OCI-M2 (cell line): ENCODE measurements around the gene CDK5RAP1.

Source experiments
- DNase-seq: peaks from one replicate; lab custom pipeline; 2025; ENCODE audit not compliant: unreplicated experiment; lab: John Stamatoyannopoulos, UW

The CDK5RAP1 gene

DNA sequence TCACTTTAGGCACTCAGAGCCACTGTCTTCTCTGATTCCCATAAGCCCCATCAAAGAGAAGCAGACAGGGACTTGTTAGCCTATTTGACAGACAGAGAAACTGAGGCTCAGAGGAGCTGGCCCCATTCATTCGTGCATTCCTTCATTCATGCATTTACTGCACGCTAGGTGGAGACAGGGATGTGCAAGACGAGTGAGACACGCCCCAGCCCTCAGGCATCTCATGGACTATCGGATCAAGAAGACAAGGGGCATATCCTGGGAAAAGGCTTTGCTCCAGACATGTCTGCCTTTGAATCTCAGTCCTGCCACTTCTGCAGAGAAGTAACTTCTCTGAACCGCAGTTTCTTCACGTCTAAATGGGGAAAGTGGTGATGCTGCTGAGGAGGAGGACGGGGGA, 64.2 kb downstream of the CDK5RAP1 start:
- no peak for DNase-seq

DNA sequence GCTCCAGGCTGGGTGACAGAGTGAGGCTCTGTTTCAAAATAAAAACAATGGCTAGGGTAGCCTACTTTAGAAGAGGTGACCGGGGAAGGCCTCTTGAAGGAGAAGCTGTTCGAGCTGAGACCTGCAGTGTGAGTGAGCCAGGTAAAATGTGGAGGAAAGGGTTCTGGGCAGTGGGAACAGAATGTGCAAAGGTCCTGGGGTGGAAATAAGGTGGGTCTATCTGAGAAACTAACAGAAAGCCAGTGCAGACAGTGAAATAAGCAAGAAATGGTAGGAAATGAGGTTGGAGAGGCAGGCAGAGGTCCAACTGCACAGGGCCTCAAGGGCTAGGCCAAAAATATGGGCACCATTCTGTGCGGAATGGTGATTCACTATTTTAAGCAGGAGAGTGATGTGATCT, 64.9 kb downstream of the CDK5RAP1 start:
- no peak for DNase-seq

DNA sequence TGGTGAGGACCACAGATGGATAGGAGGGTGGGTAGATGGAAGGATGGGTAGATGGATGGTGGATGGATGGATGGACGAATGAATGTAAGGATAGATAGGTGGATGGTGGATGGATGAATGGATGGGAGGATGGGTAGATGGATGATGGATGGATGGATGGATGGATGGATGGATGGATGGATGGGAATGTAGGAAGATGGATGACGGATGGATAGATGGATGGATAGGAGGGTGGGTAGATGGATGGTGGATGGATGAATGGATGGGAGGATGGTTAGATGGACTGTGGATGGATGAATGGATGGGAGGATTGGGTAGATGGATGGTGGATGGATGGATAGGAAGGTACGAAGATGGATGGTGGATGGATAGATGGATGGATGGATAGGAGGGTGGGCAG, 67.2 kb downstream of the CDK5RAP1 start:
- no peak for DNase-seq

DNA sequence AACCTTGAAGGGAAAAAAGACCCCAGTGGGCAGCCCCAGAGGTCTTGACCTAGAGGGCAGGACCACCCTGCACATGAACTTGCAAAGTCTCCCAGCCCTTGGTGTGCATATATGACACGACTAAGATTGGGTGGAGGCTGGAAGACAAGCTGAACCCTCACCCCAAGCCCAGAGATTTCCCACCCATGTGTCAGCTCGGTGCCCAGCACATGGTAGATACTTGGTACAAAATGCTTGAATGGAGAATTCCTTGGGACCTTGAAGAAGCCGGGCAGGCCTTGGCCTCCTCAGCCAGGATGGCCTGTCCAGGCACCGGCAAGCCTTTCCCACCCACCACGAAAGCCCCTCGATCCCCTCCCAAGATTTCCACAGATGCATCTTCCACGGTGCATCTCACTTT, 67.7 kb downstream of the CDK5RAP1 start:
- no peak for DNase-seq

DNA sequence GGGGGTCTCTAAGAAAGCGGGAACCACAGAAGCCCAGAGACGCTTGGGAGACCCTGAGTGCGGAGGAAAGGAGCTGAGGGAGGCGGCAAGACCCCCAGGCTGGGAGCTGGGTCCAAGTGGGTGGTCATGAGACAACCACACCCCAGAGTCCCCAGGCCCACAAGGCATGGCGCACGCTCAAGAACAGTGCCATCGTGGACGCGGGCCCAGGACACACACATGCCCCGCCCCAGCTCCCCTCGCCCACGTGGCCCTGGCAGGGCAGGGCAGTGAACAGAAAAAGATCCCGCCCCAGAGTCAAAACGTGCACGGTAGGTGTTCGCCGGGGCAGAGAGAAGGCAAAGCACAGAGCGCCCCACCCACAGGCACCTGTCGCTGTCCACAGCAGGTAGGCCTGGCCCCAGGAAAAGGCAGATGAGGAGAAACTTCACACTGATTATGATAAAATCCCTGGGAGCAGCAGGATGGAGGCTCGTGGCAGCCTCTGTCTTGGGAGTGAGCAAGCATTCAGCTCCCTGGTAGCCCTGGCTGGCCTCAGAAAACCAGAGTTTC, 68.3 kb downstream of the CDK5RAP1 start:
- no peak for DNase-seq

DNA sequence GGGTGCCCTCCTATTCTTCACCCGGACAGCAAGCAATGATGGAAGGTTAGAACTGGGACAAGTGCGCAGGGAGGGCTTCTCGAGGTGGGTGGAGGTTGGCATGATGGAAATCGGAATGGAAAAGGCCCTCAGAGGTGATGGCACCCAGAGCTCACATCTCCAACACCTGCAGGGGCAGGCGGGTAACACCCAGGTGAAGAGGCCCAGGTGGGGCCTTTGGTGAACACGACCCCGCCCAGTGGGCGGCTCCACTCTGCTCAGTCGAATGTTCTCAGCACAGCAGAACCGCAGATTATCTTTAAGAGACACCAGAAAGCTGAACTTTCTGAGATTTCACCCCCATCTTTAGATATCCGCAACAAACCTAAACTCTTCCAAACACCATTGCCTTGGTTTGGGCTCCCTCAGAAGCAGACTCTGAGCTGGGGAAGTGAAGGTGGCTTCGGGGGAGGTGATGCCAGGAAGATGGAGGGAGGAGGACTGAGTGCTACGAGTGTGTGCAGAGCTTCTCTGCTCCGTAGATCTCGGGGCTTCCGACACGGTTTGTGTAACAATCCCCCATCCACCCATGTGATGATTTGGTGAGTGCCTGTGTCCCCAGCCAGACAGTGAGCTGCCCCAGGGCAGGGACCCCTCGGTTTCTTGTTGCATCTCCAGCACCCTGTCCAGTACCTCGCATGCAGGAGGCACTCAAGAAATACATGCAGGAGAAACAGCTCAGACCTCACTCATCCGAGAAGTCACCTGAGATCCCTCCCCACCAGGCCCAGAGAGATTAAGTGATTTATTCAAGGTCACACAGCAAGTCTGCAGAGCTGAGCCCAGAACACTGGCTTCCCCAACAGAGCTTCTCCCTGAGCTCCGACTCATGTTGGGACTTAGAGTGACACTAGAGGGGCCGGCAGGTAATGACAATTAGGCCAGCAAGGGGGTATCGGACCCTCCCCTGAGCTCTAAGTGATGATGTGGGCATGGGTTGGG, 72.9 kb downstream of the CDK5RAP1 start:
- no peak for DNase-seq

DNA sequence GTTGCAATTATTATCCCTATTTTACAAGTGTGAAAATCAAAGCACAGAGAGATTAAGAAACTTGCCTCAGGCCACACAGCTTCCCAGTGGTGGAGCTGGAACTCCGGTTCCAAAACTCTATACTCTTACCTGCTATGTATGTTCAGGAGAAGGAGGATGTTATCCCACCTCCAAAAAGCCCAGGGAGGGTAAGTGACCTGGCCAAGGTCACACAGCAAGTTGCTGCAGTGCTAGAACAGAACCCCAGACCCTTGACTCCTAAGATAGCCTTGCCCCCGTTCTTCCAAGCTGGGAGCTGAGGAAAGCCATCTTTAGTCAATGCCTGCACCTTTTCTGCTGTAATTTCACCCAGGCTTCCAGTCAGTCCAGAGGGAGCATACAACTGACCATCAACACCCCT, 76.0 kb downstream of the CDK5RAP1 start:
- no peak for DNase-seq

DNA sequence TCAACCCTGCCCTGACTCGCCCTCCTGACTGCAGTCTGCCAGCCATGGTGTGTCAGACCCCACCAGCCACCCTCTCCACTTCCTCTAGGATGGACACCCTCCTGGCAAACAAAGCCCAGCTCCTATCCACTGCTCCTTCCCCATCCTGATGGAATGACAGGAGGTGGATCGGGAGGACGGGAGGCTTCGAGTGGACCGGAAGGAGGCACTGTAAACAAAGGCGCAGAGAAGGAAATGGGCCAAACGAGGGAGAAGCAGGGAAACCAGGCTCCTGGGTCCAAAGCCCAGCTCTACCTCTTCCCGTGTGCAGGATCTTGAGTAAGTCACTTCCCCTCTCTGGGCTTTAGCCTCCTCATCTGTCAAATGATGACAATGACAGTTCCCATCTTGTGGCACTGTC, 78.1 kb downstream of the CDK5RAP1 start:
- no peak for DNase-seq

DNA sequence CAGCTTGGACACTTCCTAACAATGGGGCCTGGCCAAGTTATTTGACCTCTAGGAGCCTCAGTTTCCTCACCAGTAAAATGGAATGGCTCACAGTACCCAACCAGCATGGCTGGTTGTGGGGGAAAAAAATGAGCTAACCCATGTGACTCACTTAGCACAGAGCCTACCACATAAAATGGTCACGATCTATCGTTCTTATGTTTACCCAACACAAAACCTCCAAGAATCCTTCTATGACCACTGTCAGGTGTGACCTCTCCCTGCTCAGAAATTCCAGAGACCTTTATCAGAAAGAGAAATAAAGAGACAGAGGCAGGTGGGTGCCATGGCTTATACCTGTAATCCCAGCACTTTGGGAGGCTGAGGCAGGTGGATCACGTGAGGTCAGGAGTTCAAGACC, 78.9 kb downstream of the CDK5RAP1 start:
- no peak for DNase-seq

DNA sequence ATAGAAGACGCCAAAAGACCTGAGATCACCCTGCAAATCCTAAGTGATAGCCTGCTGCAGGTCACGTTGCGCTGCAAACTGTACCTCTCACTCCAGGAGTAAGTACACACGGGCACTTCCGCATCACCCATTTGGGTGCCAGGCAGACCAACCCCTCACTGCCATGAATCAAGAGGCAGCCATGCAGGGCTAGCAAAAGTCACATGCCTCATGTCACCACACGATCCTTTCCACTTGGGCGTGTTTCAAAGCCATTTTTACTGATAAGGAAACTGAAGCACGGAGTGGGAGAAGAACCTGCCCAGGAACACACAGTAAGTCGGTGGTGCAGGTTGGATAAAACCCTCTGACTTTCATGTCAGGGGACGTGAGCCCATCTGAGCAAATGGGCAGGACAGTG, 81.3 kb downstream of the CDK5RAP1 start:
- no peak for DNase-seq

DNA sequence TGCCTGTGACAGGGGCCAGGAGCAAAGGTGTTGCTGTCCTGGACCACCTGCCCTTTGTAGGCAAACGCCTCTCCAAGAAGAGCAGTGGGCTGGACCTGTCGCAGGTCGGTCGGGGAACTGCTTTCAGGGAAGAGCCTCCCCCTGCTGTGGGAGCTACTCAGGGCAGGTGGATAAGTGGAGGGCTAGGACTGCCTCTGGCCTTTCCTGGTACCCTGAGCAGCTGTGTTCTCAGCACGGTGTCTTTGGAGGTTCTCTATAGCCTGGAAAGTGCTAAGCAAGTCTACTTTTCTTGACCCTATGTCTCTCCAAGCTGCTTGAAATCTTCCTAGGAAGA, 83.3 kb downstream of the CDK5RAP1 start:
- no peak for DNase-seq

DNA sequence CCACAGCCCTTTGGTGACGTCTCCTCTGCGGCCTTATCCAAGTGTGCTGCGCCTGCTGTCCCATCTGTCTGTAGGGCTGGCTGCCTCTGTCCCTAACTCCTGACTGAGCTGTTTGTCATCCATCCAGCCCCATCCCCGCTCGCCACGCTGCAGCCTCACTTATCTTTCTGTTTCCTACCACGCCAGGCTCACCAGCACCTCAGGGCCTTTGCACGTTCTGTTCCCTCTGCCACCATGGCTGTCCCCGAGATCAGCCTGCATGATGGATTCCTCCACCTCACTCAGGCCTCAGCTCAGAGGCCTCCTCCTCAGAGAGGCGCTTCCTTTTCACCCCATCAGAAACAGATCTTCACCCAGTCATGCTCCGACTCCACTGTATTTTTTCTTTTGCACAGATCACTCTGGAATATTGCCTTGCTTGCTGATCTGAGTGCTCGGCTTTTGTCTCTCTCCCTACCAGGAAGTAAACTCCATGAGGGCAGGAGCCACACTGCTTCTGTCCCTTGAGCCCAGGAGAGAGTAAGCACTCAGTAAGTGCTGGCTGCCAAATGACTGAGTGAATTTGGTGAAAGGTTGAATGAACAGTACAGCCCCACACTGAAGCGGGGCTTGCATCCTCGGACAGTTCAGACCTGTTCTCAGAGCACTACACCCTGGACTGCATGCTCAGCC, 83.8 kb downstream of the CDK5RAP1 start:
- no peak for DNase-seq

DNA sequence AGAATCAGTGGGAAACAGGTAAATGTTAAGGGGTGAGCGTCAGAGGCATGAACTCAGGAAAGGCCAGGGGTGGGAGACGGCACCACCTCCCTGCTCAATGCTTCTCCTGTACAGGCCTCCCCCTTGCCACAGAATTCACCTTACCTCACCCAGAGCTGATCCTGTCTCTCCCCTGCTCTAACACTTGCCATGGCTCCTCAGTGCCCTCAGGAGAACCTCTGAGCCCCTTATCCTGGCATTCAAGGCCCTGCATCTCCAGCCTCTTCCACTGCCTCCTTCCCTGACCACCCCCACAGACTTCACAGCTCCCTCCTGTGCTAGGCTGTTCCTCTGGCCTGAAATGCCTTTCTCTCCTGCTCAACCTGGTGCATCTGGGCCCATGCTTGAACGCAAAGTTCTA, 84.4 kb downstream of the CDK5RAP1 start:
- DNase-seq: no peak

DNA sequence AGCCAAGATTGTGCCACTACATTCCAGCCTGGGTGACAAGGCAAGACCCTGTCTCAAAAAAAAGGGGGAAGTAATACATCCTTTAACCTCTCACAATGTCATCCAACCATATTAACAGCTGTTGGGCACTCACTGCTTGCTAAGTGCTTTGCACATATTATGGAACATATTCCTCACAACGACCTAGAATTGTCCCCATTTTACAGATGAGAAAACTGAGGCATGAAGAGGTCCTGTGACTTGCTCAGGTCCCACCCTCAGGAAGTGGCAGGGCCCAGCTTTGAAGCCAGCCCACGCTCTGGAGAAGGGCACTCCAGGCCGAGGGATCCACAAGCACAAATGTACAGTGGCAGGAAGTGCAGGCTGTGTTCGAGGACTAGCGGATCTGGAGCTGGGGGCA, 85.0 kb downstream of the CDK5RAP1 start:
- DNase-seq: no peak

DNA sequence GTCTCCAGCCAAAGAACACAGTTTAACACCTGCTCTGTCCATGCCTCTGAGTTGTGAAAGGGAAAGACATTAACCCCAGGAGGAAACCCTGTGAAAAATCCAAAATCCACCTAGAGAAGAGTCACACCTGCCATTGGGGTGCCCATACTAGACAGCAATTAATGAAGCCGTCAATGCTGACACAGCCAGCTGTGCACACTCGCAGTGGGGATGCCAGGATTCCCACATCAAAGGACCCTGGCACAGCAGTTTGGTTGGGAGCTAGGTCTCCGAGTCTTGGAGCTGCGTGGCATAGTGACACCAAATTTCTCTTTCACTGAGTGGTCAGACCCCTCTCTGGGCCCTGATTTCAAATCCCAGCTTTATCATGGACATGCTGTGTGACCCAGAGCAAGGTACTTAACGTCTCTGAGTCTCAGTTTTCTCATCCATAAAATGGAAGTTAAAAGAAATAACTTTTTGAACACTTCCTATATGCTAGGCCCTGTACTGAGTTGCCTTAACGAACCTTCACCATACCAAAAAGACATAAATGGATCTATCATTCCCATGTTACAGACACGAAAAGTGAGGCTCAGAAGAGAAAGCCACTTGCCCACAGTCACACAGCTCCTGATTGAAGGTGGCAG, 87.5 kb downstream of the CDK5RAP1 start:
- DNase-seq: no peak

DNA sequence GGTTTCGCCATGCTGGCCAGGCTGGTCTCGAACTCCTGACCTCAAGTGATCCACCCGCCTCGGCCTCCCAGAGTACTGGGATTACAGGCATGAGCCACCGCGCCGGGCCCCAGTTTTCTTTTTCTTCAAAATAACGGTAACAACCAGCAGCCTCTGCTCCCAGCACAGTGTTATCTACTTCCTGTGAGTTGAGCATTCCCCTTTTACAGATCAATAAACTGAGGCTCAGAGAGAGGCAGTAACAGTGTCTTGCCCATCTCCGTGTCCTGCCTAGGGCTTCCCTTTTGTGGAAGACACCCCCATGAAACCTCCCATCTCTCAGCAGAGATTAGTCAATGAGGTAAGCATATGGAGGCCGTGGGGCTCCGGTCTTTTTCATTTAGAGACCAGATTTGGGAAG, 88.7 kb downstream of the CDK5RAP1 start:
- DNase-seq: no peak

DNA sequence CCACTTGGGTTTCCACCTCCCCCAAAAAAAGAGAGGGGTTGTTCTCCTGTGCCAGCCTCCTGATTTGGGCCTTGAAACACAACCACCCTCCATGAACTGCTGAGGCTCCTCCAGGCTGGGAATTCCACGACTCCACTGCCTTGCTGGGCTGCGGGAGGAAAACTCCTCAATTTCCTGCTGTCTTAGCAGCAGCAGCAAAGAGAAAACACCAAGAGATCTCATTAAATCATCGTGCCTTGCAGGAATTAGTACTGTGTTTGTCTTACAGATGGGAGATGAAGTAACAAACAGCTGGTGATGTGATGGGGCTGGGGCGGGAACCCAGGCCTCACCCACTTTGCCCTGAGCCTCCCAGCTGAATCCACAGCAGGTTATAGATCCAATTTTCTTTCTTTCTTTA, 89.3 kb downstream of the CDK5RAP1 start:
- no peak for DNase-seq

DNA sequence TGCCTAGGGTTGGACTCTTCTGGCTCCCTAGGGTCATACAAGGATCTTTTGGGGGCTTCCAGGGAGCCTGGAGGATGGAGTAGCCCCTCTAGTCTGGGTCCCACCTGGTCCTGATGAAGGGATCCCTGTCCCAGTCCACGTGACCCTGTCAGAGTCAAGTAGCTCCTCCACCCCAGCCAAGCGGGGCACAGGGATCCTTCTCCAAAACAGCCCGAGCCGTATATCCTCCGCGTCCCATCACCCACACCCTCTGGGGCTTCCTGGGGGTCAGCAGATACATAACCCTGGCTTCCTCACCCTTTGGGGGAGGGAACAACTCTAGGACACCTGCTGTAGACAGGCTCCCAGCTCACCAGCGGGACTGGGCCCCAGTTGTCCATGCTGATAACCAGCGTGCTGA, 90.3 kb downstream of the CDK5RAP1 start:
- no peak for DNase-seq

DNA sequence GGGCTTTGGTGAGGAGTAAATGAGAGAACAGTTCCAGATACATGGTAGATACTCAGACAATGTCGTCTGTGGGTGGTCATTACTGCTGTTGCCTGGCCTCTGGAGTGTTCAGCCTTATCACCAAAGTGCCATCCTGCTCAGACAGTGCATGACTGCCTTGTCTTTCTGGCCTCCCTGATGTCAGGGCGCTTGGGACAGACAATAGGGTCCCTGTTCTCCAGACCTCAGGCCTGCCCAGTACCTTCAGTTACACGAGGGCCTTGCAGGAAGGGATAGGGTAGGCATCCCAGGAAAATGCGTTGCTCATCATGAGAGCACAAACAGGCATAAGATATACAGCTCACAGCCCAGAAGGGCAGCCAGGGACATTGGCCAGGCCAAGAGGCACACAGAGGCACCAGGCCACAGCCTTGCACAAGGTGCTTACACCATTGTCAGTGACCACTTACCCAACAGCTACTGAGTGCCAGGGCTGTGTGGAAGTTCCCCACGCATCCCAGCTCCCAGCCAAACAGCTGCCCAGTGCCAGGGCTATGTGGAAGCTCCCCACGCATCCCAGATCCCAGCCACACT, 90.9 kb downstream of the CDK5RAP1 start:
- no peak for DNase-seq

DNA sequence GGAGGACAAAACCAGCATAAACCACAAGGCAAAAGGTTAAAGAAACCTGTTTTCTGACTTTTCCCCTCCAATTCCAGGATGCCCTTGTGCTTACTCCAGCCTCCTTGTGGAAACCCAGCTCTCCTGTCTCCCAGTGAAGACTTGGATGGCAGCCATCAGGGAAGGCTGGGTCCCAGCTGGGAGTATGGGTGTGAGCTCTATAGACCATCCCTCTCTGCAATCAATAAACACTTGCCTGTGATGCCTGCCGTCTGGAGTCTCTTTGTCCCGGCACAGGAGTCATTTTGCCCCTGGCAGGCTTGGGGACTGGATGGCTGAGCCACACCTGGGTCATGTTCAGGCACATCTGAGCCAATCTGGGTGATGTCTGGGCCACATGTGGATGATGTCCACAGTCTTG, 91.7 kb downstream of the CDK5RAP1 start:
- no peak for DNase-seq
